ENCODE results near the gene PCDHGA7.

PCDHGA7 gene

DNA sequence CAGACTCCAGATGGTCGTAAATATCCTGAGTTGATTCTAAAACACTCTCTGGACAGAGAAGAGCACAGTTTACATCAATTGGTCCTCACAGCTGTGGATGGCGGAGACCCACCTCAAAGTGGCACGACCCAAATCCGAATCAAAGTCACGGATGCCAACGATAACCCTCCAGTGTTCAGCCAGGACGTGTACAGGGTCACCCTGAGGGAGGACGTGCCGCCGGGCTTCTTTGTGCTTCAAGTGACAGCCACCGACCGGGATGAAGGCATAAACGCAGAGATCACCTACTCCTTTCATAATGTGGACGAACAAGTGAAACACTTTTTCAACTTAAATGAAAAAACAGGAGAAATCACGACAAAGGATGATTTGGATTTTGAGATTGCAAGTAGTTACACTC is 21.9 kb upstream of the PCDHGA7 start:
- TF ChIP-seq, protein P1, sequence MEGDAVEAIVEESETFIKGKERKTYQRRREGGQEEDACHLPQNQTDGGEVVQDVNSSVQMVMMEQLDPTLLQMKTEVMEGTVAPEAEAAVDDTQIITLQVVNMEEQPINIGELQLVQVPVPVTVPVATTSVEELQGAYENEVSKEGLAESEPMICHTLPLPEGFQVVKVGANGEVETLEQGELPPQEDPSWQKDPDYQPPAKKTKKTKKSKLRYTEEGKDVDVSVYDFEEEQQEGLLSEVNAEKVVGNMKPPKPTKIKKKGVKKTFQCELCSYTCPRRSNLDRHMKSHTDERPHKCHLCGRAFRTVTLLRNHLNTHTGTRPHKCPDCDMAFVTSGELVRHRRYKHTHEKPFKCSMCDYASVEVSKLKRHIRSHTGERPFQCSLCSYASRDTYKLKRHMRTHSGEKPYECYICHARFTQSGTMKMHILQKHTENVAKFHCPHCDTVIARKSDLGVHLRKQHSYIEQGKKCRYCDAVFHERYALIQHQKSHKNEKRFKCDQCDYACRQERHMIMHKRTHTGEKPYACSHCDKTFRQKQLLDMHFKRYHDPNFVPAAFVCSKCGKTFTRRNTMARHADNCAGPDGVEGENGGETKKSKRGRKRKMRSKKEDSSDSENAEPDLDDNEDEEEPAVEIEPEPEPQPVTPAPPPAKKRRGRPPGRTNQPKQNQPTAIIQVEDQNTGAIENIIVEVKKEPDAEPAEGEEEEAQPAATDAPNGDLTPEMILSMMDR (conservative IDR thresholded peaks at IDR 0.05), result no peak

DNA sequence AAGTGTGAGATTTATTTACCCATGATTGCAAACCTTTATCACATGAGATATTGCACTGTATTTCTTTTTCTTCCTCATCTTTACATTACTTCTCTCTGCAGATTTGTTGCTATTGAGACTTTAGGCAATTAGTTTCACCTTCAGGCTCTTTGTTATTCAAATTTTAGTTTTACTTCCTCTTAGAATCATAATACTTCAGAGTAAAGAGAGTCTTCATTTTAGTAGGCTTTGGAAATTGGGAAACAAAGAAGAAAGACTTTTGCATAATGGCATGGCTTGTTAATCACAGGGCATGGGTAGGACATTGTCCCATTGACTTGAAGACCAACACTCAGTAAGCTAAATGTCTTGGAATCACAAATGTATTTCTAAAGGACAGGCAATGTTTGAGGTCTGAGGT is 19.8 kb upstream of the PCDHGA7 start:
- TF ChIP-seq, protein P1 (conservative IDR thresholded peaks at IDR 0.05), result no peak
- peak overlapping the region; percentile 34; the same call in 1 of the 2 replicates for H3K27ac ChIP-seq

More for the DNA sequence above, 21.9 kb upstream of the PCDHGA7 start:
- peak overlapping the region; percentile 65 for H3K27ac ChIP-seq

DNA sequence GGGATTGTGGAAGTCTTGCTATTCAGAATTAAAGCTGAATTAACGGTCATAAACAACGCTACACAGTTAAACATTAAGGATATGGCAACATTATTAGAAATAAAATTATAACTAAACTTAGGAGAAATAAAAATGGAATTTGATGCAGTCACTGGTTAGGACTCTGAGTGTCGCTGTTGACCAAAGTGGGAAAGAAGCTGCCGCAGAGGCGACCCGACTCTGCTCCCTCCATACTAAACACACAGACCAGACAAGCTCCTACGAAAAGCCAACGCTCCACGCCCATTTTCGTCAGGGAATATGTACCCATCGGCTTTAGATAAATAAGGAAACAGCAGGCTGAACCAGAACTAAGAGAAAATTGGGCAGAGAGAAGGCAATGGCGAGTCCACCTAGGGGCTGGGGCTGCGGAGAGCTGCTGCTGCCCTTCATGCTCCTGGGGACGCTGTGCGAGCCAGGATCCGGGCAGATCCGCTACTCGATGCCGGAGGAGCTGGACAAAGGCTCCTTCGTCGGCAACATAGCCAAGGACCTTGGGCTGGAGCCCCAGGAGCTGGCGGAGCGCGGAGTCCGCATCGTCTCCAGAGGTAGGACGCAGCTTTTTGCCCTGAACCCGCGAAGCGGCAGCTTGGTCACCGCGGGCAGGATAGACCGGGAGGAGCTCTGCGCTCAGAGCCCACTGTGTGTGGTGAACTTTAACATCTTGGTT is 18.4 kb upstream of the PCDHGA7 start, which contains the start of gene PCDHGA5:
Gene PCDHGA5, plus strand, starts transcription at position 211 of the 709 bp plus-strand sequence. Its CDS starts 169 bp downstream, at position 380.
- TF ChIP-seq, protein P1 (conservative IDR thresholded peaks at IDR 0.05), result no peak
- H3K27ac ChIP-seq, result peak within 1 kb of the TSS; percentile 34

DNA sequence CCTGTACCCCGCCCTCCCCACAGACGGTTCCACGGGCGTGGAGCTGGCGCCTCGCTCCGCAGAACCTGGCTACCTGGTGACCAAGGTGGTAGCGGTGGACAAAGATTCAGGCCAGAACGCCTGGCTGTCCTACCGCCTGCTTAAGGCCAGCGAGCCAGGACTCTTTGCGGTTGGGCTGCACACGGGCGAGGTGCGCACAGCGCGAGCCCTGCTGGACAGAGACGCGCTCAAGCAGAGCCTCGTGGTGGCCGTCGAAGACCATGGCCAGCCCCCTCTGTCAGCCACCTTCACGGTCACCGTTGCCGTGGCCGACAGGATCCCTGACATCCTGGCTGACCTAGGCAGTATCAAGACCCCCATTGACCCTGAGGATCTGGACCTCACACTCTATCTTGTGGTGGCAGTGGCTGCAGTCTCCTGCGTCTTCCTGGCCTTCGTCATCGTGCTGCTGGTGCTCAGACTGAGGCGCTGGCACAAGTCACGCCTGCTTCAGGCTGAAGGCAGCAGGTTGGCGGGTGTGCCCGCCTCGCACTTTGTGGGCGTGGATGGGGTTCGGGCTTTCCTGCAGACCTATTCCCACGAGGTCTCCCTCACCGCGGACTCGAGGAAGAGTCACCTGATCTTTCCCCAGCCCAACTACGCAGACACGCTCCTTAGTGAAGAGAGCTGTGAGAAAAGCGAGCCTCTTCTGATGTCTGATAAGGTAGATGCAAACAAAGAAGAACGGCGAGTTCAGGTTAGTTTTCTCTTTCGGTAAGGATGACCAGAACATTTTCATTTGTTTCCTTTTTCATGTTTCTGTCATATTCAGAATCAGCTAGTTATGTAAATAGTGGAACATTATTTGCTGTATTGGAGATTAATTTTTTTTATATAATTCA is 16.3 kb upstream of the PCDHGA7 start:
- H3K27ac ChIP-seq, result peak overlapping the region; percentile 67
- TF ChIP-seq, protein P1 (conservative IDR thresholded peaks at IDR 0.05), result no peak

DNA sequence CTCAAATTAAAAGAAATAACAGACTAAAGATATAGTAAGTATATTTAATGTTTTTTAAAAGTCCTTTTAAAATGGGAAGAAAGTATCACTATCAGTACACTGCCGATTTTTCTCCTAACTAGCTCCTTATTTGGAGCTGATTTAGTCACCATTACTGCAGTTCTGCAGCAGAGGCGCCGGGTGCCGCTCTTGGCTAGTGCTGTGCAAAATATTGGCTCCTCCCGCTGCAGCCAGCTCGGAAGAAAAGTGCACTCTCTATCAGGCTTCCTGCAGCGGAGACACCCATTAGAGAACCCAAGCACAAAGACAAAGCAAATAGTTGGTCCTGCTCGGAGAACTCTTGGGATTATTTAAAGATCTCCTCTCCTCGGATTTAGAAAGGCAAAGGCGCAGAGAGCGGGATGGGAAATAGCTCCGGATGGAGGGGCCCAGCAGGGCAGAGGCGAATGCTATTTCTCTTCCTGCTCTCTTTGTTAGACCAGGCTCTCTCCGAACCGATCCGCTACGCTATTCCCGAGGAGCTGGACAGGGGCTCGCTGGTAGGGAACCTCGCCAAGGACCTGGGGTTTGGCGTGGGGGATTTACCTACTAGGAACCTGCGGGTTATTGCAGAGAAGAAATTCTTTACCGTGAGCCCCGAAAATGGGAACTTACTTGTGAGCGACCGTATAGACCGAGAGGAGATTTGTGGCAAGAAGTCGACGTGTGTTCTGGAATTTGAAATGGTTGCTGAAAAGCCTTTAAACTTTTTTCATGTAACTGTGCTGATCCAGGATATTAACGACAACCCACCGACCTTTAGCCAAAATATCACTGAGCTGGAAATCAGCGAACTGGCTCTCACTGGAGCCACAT is 12.3 kb upstream of the PCDHGA7 start, which contains the start of gene PCDHGB3:
Gene PCDHGB3, plus strand, starts transcription at position 249 of the 855 bp plus-strand sequence. Its CDS starts 153 bp downstream, at position 402.
- TF ChIP-seq, protein P1 (conservative IDR thresholded peaks at IDR 0.05), result no peak
- H3K27ac ChIP-seq, result no peak within 1 kb of the TSS

DNA sequence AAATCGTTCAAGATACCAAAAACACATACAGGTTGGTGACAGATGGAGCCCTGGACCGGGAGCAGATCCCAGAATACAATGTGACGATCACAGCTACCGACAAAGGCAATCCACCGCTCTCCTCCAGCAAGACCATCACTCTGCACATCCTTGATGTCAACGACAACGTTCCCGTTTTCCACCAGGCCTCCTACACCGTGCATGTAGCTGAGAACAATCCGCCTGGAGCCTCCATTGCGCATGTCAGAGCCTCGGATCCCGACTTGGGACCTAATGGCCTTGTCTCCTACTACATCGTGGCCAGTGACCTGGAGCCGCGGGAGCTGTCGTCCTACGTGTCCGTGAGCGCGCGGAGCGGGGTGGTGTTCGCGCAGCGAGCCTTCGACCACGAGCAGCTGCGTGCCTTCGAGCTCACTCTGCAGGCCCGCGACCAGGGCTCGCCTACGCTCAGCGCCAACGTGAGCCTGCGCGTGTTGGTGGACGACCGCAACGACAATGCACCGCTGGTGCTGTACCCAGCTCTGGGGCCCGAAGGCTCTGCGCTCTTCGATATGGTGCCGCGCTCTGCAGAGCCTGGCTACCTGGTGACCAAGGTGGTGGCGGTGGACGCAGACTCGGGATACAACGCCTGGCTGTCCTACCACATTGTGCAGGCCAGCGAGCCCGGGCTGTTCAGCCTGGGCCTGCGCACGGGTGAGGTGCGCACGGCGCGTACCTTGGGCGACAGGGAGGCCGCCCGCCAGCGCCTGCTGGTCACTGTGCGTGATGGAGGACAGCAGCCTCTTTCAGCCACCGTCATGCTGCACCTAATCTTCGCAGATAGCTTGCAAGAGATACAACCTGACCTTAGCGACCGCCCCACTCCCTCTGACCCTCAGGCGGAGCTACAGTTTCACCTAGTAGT is 10.7 kb upstream of the PCDHGA7 start:
- no peak overlapping the region for H3K27ac ChIP-seq
- TF ChIP-seq, protein P1 (conservative IDR thresholded peaks at IDR 0.05), result no peak

Data from VCaP (cell line).